Effector memory CD8-positive, alpha-beta T cell (primary cell): Measurements from ENCODE around the gene GRK6.
"Not testable (repeated sequence)": the region's sequence is repeated elsewhere in the genome, so short reads cannot be mapped to it uniquely, and the experiment has no call there.

Source experiments
- ATAC-seq: fragments of 150-1000 bp; cut with Tn5 transposase; replicated peaks from 2 replicates; pipeline ENCODE4 v1.10.0; 2021; ENCODE audit warnings: mild to moderate bottlenecking, moderate library complexity
- DNase-seq, 3 experiments: peaks; one replicate each; pipeline ENCODE4 v3.0.0; 2021
- H3K27ac Mint-ChIP-seq, 2 donors: one replicate each; pipeline ENCODE4 v1.8.0; 2022; ENCODE audit warnings: mild to moderate bottlenecking in 2 of 2, mixed read lengths in 2 of 2, moderate library complexity in 2 of 2
- H3K27me3 Mint-ChIP-seq, 2 donors: one replicate each; pipeline ENCODE4 v1.8.0; 2022; ENCODE audit warnings: mixed read lengths in 2 of 2
- H3K36me3 Mint-ChIP-seq: one replicate; pipeline ENCODE4 v1.8.0; 2022; ENCODE audit warnings: mild to moderate bottlenecking, moderate library complexity, mixed read lengths; ENCODE audit not compliant: insufficient read depth
- H3K4me1 Mint-ChIP-seq, 2 donors: one replicate each; pipeline ENCODE4 v1.8.0; 2022; ENCODE audit warnings: low read depth in 2 of 2, mixed read lengths in 2 of 2
- H3K4me3 Mint-ChIP-seq, 2 donors: one replicate each; pipeline ENCODE4 v1.8.0; 2022; ENCODE audit warnings: mild to moderate bottlenecking in 2 of 2, mixed read lengths in 2 of 2, moderate library complexity in 2 of 2
- H3K9me3 Mint-ChIP-seq, 2 donors: one replicate each; pipeline ENCODE4 v1.8.0; 2022; ENCODE audit warnings: mixed read lengths in 2 of 2

GRK6 gene

DNA sequence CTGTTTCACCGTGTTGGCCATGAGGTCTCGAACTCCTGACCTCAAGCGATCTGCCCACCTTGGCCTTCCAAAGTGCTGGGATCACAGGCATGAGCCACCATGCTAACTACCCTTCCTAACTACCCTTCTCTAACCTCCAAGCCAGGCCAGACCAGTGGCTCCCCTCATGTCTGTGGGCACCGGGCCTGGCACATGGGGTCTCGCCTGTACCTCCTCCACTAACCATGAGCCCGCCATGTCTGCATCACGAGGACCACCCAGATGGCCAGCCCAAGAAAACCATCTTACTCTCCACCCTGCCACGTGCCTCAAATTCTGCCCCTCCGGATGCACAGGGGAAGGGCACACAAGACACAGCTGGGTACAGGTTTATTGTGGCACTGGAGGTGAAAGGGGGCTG is 56.6 kb downstream of the GRK6 start:
- ATAC-seq = no peak
- Mint-ChIP-seq H3K4me3 (no peak overlapping the region), H3K4me1 (peaks cover 8 to 12% of the 10 kb centered on the region in 2 donors), H3K27ac (peak overlapping the region in 1 of 2 donors; percentile 44), H3K36me3 (no peaks in the 10 kb centered on the region), H3K27me3 (no peaks in the 10 kb centered on the region), H3K9me3 (no peaks in the 10 kb centered on the region)
- no peak for DNase-seq

DNA sequence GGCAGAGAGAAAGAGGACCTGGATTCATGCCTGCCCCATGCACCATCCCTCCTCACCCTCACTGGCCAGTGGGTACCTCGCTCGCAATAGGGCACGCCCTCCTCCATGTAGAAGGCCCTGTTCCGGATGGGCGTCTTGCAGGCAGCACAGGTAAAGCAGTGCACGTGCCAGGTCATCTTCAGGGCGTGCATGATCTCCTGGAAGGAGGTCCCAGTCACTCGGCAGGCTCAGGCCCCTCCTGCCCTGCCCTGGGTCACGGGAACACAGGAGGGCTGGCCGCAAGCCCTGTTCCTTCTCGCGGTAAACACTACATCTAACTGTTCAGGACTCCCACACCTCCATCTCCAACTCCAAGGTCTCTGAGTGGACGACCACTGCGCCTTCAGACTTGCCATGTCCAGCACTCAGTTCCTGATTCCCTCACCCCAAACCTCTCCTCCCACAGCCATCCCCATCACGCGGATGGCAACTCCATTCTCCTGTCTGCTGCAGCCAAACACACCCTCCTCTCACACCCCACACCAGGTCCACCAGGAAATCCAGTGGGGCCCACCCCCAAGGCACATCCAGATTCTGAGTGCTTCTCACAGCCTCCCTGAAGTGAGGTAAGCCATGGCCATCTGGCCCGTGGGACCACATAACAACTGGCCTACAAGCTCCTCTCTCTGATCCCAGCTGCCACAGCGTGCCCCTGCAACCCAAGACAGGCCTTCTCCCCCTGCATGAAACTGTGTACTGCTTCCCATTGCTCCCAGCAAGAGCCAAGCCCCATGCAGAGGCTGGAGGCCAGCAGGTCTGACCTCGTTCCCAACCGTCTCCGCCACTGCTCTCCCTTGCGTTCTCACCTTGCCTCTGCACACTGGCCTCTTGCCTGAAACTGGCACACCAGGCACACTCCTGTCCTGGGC is 57.8 kb downstream of the GRK6 start:
- ATAC-seq = no peak

DNA sequence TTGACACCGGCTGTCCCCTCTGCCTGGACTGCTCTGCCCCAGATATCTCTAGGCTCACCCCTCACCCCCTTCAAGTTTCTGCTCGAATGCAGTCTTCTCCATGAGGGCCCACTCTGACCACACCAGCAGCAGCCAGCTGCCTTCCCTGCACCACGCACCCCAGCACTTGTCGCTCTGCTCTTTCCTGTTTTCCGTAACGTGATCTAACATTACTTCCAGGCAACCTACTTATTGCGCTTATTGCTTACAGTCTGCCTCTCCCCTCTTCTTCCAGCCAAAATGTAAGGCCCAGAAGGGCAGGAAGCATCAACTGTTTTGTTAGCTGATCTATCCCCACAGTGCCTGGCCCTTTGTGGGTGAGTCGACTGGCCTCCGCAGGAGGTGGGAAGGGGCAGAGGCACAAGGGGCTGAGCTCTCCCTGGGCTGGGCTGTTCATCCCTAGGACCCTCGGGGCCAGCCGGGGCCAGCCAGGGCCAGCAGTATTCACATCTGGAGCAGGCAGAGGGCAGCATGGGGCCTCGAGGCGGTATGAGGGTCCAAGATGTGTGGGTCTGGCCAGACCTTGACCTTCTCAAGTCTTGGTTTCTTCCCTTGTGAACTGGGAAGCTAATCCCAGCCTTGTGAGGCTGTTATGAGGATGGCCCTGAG is 58.5 kb downstream of the GRK6 start:
- Mint-ChIP-seq H3K4me1 (no peaks in the 10 kb centered on the region), H3K27me3 (no peaks in the 10 kb centered on the region), H3K4me3 (no peak overlapping the region), H3K27ac (peak overlapping the region; percentile 6 to 16), H3K9me3 (no peaks in the 10 kb centered on the region), H3K36me3 (no peaks in the 10 kb centered on the region)
- DNase-seq (no peak), ATAC-seq (no peak)

More for the DNA sequence above, 57.8 kb downstream of the GRK6 start:
- Mint-ChIP-seq H3K27me3 (no peaks in the 10 kb centered on the region), H3K4me1 (peaks cover 4 to 6% of the 10 kb centered on the region in 2 donors), H3K9me3 (no peaks in the 10 kb centered on the region), H3K27ac (peak overlapping the region; percentile 6 to 77), H3K36me3 (no peaks in the 10 kb centered on the region), H3K4me3 (no peak overlapping the region)
- no peak for DNase-seq

DNA sequence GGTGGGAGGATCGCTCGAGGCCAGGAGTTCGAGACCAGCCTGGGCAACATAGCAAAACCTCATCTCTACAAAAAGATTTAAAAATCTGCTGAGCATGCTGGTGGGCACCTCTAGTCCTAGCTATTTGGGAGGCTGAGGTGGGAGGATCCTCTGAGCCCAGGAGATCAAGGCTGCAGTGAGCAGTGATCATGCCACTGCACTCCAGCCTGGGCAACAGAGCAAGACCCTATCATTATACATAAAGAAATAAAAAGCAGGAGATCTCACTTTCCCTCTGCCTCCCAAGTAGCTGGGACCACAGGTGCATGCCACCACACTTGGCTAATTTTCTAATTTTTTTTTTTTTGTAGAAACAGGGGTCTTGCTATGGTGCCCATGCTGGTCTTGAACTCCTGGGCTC is 59.3 kb downstream of the GRK6 start:
- ATAC-seq, DNase-seq, H3K9me3 Mint-ChIP-seq, H3K4me1 Mint-ChIP-seq, H3K36me3 Mint-ChIP-seq, H3K27me3 Mint-ChIP-seq, H3K4me3 Mint-ChIP-seq: not testable (repeated sequence)
- H3K27ac Mint-ChIP-seq = peak overlapping the region in 1 of 2 donors; percentile 6

DNA sequence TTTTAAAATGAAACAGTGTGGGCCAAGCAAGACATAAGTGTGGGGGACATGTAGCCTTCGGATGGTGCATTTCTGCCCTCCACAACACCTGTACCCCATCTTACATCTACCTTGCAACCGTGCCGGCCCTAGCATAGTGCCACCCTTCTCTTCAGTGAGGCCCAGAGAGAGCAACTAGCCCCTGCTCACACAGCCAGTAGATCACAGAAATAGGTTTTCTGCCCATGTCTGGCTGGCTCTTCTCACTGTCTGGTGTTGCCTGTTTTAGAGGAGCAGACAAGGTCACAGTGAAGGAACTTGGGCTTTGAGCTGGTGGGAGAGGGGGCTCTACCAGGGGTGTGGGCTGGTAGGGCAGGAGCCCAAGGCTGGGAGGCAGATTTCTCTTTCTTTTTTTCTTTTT is 59.8 kb downstream of the GRK6 start:
- ATAC-seq (no peak), DNase-seq (no peak)
- no peaks in the 10 kb centered on the region for H3K36me3 Mint-ChIP-seq
- no peak overlapping the region for H3K4me3 Mint-ChIP-seq
- H3K27ac Mint-ChIP-seq = no peak overlapping the region
- H3K27me3 Mint-ChIP-seq = no peaks in the 10 kb centered on the region
- no peaks in the 10 kb centered on the region for H3K4me1 Mint-ChIP-seq
- no peaks in the 10 kb centered on the region for H3K9me3 Mint-ChIP-seq

DNA sequence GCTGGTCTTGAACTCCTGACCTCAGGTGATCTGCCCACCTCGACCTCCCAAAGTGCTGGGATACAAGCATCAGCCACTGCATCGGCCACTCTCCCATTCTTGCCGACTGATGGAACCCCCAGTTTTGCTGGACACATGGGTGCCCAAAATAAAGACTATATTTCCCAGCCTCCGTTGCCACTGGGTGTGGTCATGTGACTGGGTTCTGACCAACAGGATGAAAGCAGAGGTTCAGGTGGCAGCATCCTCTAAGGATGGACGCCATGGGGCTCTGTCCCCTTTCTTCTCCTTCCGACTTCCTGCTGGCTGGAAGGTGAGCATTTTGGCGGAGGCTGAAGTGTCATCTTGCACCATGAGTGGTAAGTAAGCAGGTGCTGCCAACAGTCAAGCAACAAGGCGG is 60.7 kb downstream of the GRK6 start:
- Mint-ChIP-seq H3K4me1 (no peaks in the 10 kb centered on the region), H3K9me3 (no peaks in the 10 kb centered on the region), H3K27ac (no peak overlapping the region), H3K4me3 (no peak overlapping the region), H3K36me3 (no peaks in the 10 kb centered on the region), H3K27me3 (no peaks in the 10 kb centered on the region)
- ATAC-seq = no peak
- DNase-seq = no peak

DNA sequence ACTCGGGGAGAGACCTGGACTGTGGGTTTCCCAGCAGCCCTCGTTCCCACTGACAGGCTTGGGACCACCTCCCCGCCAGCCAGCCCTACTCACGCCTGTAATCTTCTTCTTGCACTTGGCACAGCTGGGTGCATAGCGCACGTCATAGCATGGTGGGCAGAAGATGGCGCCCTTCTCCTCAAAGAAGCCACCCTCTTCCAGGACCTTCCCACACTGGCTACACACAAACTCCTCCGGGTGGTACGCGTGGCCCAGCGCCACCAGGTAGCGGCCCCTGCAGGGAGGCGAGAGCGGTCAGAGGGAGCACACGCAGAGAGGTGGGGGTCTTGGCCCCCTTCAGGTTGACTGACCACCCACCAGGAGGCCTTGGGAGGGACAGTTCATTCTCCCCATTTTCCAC is 61.5 kb downstream of the GRK6 start:
- no peaks in the 10 kb centered on the region for H3K27me3 Mint-ChIP-seq
- ATAC-seq (no peak), DNase-seq (no peak)
- peaks cover 3 to 5% of the 10 kb centered on the region in 2 donors for H3K4me1 Mint-ChIP-seq
- no peaks in the 10 kb centered on the region for H3K9me3 Mint-ChIP-seq
- no peaks in the 10 kb centered on the region for H3K36me3 Mint-ChIP-seq
- no peak overlapping the region for H3K27ac Mint-ChIP-seq
- no peak overlapping the region for H3K4me3 Mint-ChIP-seq

DNA sequence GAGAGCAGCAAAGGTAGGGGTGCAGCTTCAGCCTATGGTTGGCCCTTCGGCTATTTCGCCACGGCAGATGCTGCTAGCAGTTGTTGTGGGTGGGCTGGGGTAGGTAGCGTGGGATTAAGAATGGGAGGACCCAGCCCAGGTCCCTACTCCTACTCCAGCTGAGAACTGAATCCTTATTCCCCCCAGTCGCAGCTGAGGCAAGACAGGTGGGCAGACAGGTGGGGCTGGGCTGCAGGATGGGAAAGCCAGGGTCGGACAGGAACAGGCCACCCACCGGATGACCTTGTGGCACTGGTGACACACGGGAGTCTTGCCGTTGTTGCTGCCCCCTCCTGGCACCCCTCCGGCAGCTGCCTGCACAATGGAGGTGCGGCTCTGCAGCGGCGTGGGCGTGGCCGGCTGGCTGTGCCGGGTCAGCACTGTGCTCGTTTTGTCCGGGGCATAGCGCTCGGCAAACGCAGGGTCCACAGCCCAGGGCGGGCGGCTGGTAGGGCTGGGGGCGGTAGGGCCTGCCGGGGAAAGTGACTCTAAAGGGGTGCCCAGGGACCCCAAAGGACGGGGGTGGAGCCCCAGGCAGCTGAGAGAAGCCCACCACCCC is 62.7 kb downstream of the GRK6 start:
- Mint-ChIP-seq H3K27me3 (no peaks in the 10 kb centered on the region), H3K4me1 (peaks cover 6 to 8% of the 10 kb centered on the region in 2 donors)
- ATAC-seq = no peak

DNA sequence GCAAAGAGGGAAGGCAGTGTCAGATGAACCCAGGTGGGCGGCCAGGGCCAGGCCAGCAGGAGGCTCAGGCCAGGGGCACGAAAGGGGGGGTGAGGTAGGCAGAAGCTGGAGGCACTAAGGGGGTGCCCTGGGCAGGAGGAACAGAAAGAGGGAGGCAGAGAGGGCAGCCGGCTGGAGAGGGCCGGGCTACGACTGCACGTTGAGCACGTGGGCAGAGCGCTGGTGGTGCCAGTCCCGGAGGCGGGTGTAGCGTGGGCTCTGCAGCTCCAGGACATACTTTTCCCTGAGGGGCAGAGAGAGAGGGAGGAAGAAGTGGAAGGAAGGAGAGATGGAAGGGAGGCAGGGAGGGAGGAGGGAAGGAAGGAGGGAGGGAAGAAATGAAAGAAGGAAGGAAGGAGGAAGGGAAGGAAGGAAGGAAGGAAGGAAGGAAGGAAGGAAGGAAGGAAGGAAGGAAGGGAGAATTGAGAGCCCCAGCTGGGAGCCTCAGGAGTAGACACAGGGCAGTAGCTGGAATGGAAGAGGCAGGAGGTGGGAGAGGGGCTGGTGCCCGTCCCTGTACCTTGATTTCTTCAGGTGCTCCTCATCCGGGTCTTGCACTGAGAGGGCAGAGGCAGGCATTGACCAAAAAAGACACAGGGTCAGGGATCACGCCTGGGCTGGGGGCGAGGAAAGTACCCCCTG is 64.0 kb downstream of the GRK6 start:
- H3K4me3 Mint-ChIP-seq = no peak overlapping the region
- no peak for DNase-seq
- peaks cover 8 to 9% of the 10 kb centered on the region in 2 donors for H3K4me1 Mint-ChIP-seq
- no peaks in the 10 kb centered on the region for H3K27me3 Mint-ChIP-seq
- H3K9me3 Mint-ChIP-seq = no peaks in the 10 kb centered on the region
- peaks cover 3% of the 10 kb centered on the region for H3K36me3 Mint-ChIP-seq
- no peak for ATAC-seq
- no peak overlapping the region for H3K27ac Mint-ChIP-seq

More for the DNA sequence above, 62.7 kb downstream of the GRK6 start:
- DNase-seq = no peak
- H3K27ac Mint-ChIP-seq = no peak overlapping the region
- peaks cover 3% of the 10 kb centered on the region for H3K36me3 Mint-ChIP-seq
- no peak overlapping the region for H3K4me3 Mint-ChIP-seq
- H3K9me3 Mint-ChIP-seq = no peaks in the 10 kb centered on the region

DNA sequence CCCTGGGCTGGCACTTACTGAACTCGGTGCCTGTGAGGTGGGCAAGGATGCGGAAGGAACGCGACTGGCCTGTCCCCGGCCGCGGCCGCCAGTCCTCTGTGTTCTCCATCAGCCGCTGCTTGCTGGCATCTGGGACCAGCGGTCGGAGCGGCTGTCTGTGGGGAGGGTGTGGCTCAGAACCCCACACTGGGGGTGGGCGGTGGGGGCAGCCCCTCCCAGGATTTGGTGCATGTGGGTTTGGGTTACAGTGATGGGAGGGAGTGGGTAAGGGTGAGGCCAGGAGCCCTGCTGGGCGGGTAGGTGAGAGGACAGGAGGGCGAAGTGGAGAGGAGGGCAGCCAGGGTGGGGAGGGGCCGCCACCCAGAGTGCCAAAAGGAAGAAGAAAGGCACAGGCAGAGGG is 64.5 kb downstream of the GRK6 start:
- Mint-ChIP-seq H3K4me1 (peaks cover 9 to 11% of the 10 kb centered on the region in 2 donors), H3K27ac (no peak overlapping the region), H3K27me3 (no peaks in the 10 kb centered on the region), H3K4me3 (no peak overlapping the region), H3K9me3 (no peaks in the 10 kb centered on the region), H3K36me3 (peaks cover 3% of the 10 kb centered on the region)
- no peak for ATAC-seq
- no peak for DNase-seq

DNA sequence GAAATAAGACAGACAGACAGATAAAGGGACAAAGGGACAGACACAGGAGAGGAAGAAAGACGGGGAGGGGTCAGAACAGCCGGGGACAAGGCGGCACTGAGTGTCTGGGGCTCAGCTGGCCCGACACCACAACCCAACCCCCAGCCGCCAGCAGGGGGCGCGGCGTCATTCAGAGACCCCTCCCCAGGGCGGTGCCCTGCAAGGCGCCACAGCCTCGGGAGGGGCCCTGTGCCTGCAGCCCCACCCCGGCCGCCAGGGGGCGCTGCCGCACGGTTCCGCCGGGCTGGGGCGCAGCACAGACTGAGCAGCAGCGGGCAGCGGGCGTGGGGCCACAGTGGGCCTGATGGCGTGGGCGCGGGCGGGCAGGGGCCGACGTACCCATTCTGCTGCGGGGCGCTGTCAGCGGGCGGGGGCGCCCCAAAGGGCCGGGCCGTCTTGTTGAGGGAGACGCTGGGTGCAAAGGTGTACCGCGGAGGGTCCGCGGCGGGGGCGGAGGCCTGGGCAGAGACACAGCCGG is 65.0 kb downstream of the GRK6 start:
- DNase-seq = no peak
- no peaks in the 10 kb centered on the region for H3K27me3 Mint-ChIP-seq

DNA sequence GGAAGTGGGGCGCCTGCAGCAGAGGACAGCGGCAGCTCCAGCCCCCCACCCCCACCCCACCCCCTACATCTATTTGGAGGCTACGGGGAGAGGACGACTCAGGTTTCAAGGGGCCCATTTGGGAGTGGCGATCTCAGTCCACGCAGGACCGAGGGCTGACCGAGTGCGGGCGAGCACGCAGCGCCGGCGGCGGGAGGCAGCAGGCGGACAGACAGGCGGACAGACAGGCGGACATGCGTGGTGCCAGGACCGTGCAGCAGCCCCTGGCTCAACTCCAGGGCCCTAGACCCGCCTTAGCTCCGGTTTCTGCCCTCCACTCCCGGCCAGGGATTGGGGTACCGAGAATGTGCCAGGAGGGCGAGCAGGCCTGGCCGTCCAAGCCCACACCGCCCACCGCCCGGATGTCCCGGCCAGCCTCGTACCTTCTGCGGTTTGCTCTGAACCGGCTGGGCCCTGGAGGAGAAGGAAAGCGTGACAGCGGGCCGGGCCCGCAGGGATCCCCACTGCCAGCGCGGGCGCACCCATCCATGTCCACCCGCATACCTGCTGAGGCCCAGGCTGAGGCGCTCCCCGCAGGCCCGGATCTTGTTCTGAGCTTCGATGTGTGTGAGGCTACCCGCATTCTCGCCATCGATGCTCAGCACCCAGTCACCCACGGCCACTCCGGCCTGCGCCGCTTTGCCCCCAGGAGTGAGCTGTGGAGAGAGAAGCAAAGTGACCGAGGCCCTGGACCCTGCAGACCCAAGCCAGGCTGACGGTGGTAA is 65.7 kb downstream of the GRK6 start:
- Mint-ChIP-seq H3K27ac (no peak overlapping the region), H3K36me3 (peaks cover 3% of the 10 kb centered on the region)

More for the DNA sequence above, 65.0 kb downstream of the GRK6 start:
- peaks cover 3% of the 10 kb centered on the region for H3K36me3 Mint-ChIP-seq
- ATAC-seq = peak; percentile 40
- no peak overlapping the region for H3K27ac Mint-ChIP-seq
- H3K9me3 Mint-ChIP-seq = no peaks in the 10 kb centered on the region
- H3K4me3 Mint-ChIP-seq = no peak overlapping the region
- H3K4me1 Mint-ChIP-seq = peaks cover 13 to 16% of the 10 kb centered on the region in 2 donors

More for the DNA sequence above, 65.7 kb downstream of the GRK6 start:
- no peak overlapping the region for H3K4me3 Mint-ChIP-seq
- peaks cover 13 to 16% of the 10 kb centered on the region in 2 donors for H3K4me1 Mint-ChIP-seq
- no peaks in the 10 kb centered on the region for H3K27me3 Mint-ChIP-seq
- ATAC-seq (no peak), DNase-seq (no peak)
- H3K9me3 Mint-ChIP-seq = no peaks in the 10 kb centered on the region
